ENCODE measurements around the gene DNAJA2. TPM values are rescaled to one million over a fixed set of nuclear protein-coding genes. Genes with fewer than 3 reads are reported as not detected.

DNAJA2 gene
- total RNA-seq, 1 experiment from 2014 or later, result 101 TPM

- H3K9me3 Mint-ChIP-seq, result no peaks in the 10 kb centered on the region
- POLR2A ChIA-PET, result interaction anchor here (0.5 kb wide), 1 partner anchor 23 kb away, joined by 3 read pairs; no protein-coding TSS in a partner anchor
- peaks cover 59% of the 10 kb centered on the region for H3K36me3 Mint-ChIP-seq
- CTCF ChIA-PET, result interaction anchor here (0.7 to 2.9 kb wide), 3 partner anchors 18 to 1273 kb away, joined by 3 to 14 read pairs (median 5); no protein-coding TSS in a partner anchor
- DNase-seq (ENCODE audit: low spot score), result no peak
- no peak overlapping the region for H3K4me3 Mint-ChIP-seq
- no peak for ATAC-seq
- no peak for TF ChIP-seq CDX4 (CRISPR knock-in tag; IDR thresholded peaks at IDR 0.05; ENCODE audit: borderline replicate concordance)
- TF ChIP-seq PRDM15 (CRISPR knock-in tag; IDR thresholded peaks at IDR 0.05), result no peak
- TF ChIP-seq, protein P1, sequence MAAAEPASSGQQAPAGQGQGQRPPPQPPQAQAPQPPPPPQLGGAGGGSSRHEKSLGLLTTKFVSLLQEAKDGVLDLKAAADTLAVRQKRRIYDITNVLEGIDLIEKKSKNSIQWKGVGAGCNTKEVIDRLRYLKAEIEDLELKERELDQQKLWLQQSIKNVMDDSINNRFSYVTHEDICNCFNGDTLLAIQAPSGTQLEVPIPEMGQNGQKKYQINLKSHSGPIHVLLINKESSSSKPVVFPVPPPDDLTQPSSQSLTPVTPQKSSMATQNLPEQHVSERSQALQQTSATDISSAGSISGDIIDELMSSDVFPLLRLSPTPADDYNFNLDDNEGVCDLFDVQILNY (CRISPR knock-in tag; IDR thresholded peaks at IDR 0.05), result no peak
- no peak for TF ChIP-seq PRRX2 (CRISPR knock-in tag; IDR thresholded peaks at IDR 0.05)
- no peak overlapping the region for H3K27ac Mint-ChIP-seq
- no peaks in the 10 kb centered on the region for H3K4me1 Mint-ChIP-seq
- H3K27me3 Mint-ChIP-seq (ENCODE audit: low read depth), result no peaks in the 10 kb centered on the region
Measured at GRCh38 chr16:46926470-46927225, 46.8 kb downstream of the DNAJA2 start.

DNA sequence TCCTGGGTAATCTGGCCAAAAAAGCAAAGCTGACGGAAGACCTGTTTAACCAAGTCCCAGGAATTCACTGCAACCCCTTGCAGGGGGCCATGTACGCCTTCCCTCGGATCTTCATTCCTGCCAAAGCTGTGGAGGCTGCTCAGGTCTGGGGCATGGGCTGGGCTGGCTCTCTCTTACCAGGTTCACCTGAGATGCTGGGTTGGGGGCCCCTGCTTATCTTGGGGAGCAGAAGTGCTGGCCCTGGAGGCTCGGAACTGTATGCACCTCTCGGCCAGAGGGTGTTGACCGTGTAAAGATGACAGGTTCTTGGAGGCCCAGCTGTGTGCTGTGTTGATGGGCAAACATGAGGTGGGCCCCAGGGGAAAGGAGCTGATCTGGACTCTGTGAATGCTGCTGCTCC lies 49.1 kb downstream of the DNAJA2 start:
- ChIA-PET CTCF (interaction anchor here (0.7 kb wide), 1 partner anchor 16 kb away, joined by 3 read pairs; no protein-coding TSS in a partner anchor), POLR2A (interaction anchor here (0.7 kb wide), 1 partner anchor 67 kb away, joined by 4 read pairs; no protein-coding TSS in a partner anchor)
- Mint-ChIP-seq H3K4me1 (no peaks in the 10 kb centered on the region), H3K4me3 (no peak overlapping the region), H3K27ac (no peak overlapping the region), H3K9me3 (no peaks in the 10 kb centered on the region), H3K27me3 (ENCODE audit: low read depth) (no peaks in the 10 kb centered on the region), H3K36me3 (peaks cover 72% of the 10 kb centered on the region)
- no peak for DNase-seq (ENCODE audit: low spot score)
- ATAC-seq, result no peak
- TF ChIP-seq, protein P2, sequence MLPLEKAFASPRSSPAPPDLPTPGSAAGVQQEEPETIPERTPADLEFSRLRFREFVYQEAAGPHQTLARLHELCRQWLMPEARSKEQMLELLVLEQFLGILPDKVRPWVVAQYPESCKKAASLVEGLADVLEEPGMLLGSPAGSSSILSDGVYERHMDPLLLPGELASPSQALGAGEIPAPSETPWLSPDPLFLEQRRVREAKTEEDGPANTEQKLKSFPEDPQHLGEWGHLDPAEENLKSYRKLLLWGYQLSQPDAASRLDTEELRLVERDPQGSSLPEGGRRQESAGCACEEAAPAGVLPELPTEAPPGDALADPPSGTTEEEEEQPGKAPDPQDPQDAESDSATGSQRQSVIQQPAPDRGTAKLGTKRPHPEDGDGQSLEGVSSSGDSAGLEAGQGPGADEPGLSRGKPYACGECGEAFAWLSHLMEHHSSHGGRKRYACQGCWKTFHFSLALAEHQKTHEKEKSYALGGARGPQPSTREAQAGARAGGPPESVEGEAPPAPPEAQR (CRISPR knock-in tag; IDR thresholded peaks at IDR 0.05), result no peak
- TF ChIP-seq PREB (CRISPR knock-in tag; IDR thresholded peaks at IDR 0.05; ENCODE audit: borderline replicate concordance) (no peak), ETV6 (CRISPR knock-in tag; IDR thresholded peaks at IDR 0.05) (no peak), ARID4B (CRISPR knock-in tag; IDR thresholded peaks at IDR 0.05; ENCODE audit: borderline replicate concordance) (no peak), IRF1 (CRISPR knock-in tag; IDR thresholded peaks at IDR 0.05) (no peak), OVOL2 (CRISPR knock-in tag; IDR thresholded peaks at IDR 0.05; ENCODE audit: borderline replicate concordance) (no peak), CDX4 (CRISPR knock-in tag; IDR thresholded peaks at IDR 0.05; ENCODE audit: borderline replicate concordance) (no peak), GRHL2 (CRISPR knock-in tag; IDR thresholded peaks at IDR 0.05; ENCODE audit: insufficient replicate concordance, severe bottlenecking) (no peak), CREB1 (CRISPR knock-in tag; IDR thresholded peaks at IDR 0.05) (no peak)
- TF ChIP-seq, protein P3, sequence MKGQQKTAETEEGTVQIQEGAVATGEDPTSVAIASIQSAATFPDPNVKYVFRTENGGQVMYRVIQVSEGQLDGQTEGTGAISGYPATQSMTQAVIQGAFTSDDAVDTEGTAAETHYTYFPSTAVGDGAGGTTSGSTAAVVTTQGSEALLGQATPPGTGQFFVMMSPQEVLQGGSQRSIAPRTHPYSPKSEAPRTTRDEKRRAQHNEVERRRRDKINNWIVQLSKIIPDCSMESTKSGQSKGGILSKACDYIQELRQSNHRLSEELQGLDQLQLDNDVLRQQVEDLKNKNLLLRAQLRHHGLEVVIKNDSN (CRISPR knock-in tag; IDR thresholded peaks at IDR 0.05), result no peak
- TF ChIP-seq, protein P4, sequence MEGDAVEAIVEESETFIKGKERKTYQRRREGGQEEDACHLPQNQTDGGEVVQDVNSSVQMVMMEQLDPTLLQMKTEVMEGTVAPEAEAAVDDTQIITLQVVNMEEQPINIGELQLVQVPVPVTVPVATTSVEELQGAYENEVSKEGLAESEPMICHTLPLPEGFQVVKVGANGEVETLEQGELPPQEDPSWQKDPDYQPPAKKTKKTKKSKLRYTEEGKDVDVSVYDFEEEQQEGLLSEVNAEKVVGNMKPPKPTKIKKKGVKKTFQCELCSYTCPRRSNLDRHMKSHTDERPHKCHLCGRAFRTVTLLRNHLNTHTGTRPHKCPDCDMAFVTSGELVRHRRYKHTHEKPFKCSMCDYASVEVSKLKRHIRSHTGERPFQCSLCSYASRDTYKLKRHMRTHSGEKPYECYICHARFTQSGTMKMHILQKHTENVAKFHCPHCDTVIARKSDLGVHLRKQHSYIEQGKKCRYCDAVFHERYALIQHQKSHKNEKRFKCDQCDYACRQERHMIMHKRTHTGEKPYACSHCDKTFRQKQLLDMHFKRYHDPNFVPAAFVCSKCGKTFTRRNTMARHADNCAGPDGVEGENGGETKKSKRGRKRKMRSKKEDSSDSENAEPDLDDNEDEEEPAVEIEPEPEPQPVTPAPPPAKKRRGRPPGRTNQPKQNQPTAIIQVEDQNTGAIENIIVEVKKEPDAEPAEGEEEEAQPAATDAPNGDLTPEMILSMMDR (IDR thresholded peaks at IDR 0.05), result no peak

All from WTC11 (cell line).